Ovary (tissue), 9 donors: ENCODE measurements around the gene LIN7B. TPM values are rescaled to one million over a fixed set of nuclear protein-coding genes. Genes with fewer than 3 reads are reported as not detected.
A peak's percentile ranks its signal among the peaks of the same experiment; 100 is the strongest.

Source experiments
- DNase-seq, 5 donors: peaks; one replicate each; pipeline ENCODE4 v3.0.0-alpha.2; 2019 to 2020
- H3K27ac ChIP-seq, 2 donors: fragments of 200-600 bp; one replicate each; pipeline versions ENCODE4 v1.5.1 to v1.8.0; 2019 to 2022
- H3K27me3 ChIP-seq: fragments of 200-600 bp; one replicate; pipeline ENCODE4 v1.8.0; 2022
- H3K36me3 ChIP-seq: fragments of 200-600 bp; sonication (generic); one replicate; pipeline ENCODE4 v1.5.1; 2019
- H3K4me1 ChIP-seq: one replicate; pipeline ENCODE4 v1.8.1; 2013; ENCODE audit warnings: mild to moderate bottlenecking, moderate library complexity; ENCODE audit not compliant: insufficient read depth
- H3K4me3 ChIP-seq: fragments of 200-600 bp; sonication (generic); one replicate; pipeline ENCODE4 v1.5.1; 2017
- H3K9me3 ChIP-seq, 2 donors: fragments of 200-600 bp in 1 of 2; sonication (generic) in 1 of 2; one replicate each; pipeline versions ENCODE4 v1.5.1 to v1.8.1; 2013 to 2019; ENCODE audit warnings: mild to moderate bottlenecking in 1 of 2, moderate library complexity in 1 of 2
- EP300 ChIP-seq: sonication (generic); formaldehyde crosslinking; IDR thresholded peaks from one replicate; pipeline ENCODE4 v1.6.1; 2017; ENCODE audit warnings: antibody characterized with exemption
- POLR2A ChIP-seq: fragments of 450-650 bp; IDR thresholded peaks from one replicate; pipeline ENCODE4 v1.6.1; 2017; ENCODE audit warnings: antibody characterized with exemption, mild to moderate bottlenecking, moderate library complexity
- WGBS, 3 donors: extraction: QIAGEN DNeasy Blood & Tissue Kit in 1 of 3; methylation state at CpG; one replicate each; pipeline versions ENCODE4 v1.1.5 to v1.1.7; 2013 to 2017; 5-methylcytosine and 5-hydroxymethylcytosine counted together
- intact Hi-C, 4 donors: fragments of 100-400 bp; cut with DNase I; formaldehyde crosslinking; loops; one replicate each; pipeline versions ENCODE4 v1.11.0 to v1.15.1; 2022 to 2023
- polyA plus RNA-seq, 2 donors: library from polyadenylated mRNA; stranded (reverse); fragments of 200-250 nt in 1 of 2; fragments of 350-450 nt in 1 of 2; fragmentation: Illumina TruSeq in 1 of 2; extraction: RNeasy Lipid Tissue Mini Kit (QIAGEN cat#74804) in 1 of 2; gene quantifications; one replicate each; pipeline ENCODE4 v1.2.3, GENCODE V29; 2013 to 2014
- total RNA-seq, 7 donors: library from RNA; depleted of rRNA in 2 of 7; stranded (reverse); fragments of >200 nt in 2 of 7; fragmentation: NEBNext Ultra II Directional in 3 of 7; extraction: Animal tissue kit (Norgen Biotek cat#: 25700) in 3 of 7; gene quantifications; one replicate each; pipeline versions ENCODE4 v1.1.0 to v1.2.4, GENCODE V29; 2016 to 2023
- TF ChIP-seq, protein P1 (sequence below), 3 donors: fragments of 450-650 bp in 2 of 3; fragments of 200-600 bp in 1 of 3; IDR thresholded peaks; one replicate each; pipeline versions ENCODE4 v1.5.1 to v1.8.0; 2016 to 2022; ENCODE audit warnings: antibody characterized with exemption in 3 of 3, mild to moderate bottlenecking in 1 of 3
- donor health status: DM: no; HTN: no; CAD: no; lungs with moderate emphysema.
- donor health status: DM: no; HTN: no; CAD: no.
- donor health status: Bipolar disorder and iron deficiency.
- donor health status: DM: yes; HTN: yes; CAD: no.
- donor health status: DM: no; HTN: no; CAD: no.
- donor health status: DM: yes; HTN: yes; CAD: no.

Gene LIN7B
- total and polyA plus RNA-seq, 9 donors, result 0.82 to 9.8 (median 8.5) TPM

DNA sequence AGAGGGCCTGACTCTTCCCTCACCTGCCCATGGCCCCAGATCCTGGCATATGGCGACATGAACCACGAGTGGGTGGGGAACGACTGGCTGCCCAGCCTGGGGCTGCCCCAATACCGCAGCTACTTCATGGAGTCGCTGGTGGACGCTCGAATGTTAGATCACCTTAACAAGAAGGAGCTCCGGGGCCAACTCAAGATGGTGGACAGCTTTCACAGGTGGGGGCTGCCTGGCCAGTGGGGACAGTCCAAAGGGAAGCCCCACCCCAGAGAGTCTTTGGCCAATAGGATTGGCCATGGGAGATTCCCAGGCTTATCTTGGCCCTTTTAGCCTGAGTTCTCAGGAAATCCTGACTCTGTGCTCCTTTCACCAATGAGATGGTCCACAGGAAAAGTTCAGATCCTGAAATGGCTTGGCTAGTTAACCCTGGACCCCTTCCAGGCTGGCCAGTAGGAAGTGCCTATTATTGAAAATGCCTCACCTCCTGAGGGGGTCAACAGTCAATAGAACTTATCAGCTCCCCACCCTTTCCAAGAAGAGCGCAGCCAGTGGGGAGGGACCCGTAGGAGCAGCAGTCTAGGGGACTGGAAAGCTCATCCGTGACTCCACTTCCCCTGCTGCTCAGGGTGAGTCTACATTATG, 34.0 kb downstream of the LIN7B start:
- no peak for DNase-seq
- Histone ChIP-seq H3K27ac (no peak overlapping the region), H3K9me3 (no peaks in the 10 kb centered on the region), H3K36me3 (no peaks in the 10 kb centered on the region), H3K27me3 (no peaks in the 10 kb centered on the region), H3K4me1 (peaks cover 4% of the 10 kb centered on the region), H3K4me3 (no peak overlapping the region)
- 72 to 83% (median 76%) methylated on average over 11 of the region's 11 CpGs for WGBS, 3 donors
- TF ChIP-seq POLR2A (no peak), EP300 (no peak)
- TF ChIP-seq, protein P1, sequence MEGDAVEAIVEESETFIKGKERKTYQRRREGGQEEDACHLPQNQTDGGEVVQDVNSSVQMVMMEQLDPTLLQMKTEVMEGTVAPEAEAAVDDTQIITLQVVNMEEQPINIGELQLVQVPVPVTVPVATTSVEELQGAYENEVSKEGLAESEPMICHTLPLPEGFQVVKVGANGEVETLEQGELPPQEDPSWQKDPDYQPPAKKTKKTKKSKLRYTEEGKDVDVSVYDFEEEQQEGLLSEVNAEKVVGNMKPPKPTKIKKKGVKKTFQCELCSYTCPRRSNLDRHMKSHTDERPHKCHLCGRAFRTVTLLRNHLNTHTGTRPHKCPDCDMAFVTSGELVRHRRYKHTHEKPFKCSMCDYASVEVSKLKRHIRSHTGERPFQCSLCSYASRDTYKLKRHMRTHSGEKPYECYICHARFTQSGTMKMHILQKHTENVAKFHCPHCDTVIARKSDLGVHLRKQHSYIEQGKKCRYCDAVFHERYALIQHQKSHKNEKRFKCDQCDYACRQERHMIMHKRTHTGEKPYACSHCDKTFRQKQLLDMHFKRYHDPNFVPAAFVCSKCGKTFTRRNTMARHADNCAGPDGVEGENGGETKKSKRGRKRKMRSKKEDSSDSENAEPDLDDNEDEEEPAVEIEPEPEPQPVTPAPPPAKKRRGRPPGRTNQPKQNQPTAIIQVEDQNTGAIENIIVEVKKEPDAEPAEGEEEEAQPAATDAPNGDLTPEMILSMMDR (IDR thresholded peaks at IDR 0.05), result no peak
- intact Hi-C loops, result loop anchor here in 3 of 4 donors (5.0 to 10.0 kb wide), 2 partner anchors 46 to 53 kb away; no protein-coding TSS in a partner anchor

DNA sequence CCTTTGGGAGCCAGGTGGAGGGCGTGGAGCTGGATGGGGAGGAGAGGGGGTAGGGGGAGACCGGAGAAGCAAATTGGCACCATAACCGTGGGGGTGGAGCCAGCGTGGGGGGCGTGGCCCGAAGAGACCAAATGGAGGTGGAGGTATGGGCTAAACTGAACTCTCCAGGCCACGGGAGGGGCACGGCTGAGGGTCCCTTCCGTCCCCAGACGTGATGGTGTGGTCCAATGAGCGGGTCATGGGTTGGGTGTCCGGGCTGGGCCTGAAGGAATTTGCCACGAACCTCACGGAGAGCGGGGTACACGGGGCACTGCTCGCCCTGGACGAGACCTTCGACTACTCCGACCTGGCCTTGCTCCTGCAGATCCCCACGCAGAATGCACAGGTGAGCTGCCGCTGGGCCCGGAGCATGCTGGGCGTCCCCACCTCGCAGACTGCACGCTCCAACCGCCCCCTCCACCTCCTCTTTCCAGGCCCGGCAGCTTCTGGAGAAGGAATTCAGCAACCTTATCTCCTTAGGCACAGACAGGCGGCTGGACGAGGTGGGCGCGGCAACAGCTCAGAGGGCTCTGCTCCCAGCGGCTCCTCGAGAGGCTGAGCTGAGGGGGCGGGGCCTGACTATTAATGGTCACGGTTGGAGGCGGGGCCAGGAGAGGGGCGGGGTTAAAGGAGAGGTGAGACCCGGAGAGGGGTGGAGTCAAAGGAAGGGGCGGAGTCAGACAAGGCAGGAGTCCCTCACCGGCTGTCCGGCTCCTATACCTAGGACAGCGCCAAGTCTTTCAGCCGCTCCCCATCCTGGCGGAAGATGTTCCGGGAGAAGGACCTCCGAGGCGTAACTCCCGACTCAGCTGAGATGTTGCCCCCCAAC, 34.8 kb downstream of the LIN7B start:
- Histone ChIP-seq H3K36me3 (no peaks in the 10 kb centered on the region), H3K9me3 (no peaks in the 10 kb centered on the region), H3K27ac (peak overlapping the region in 1 of 2 donors; percentile 33), H3K4me1 (peaks cover 4% of the 10 kb centered on the region), H3K4me3 (peak overlapping the region; percentile 42), H3K27me3 (no peaks in the 10 kb centered on the region)
- WGBS, 3 donors, result 1 to 2% (median 1%) methylated on average over 48 to 49 of the region's 49 CpGs
- intact Hi-C loops, result loop anchor here in 3 of 4 donors (5.0 to 10.0 kb wide), 2 partner anchors 47 to 54 kb away; no protein-coding TSS in a partner anchor
- TF ChIP-seq EP300, result no peak
- no peak for TF ChIP-seq POLR2A
- TF ChIP-seq, protein P1 (IDR thresholded peaks at IDR 0.05), result no peak
- peak; percentile 97 to 99 (median 99) for DNase-seq

DNA sequence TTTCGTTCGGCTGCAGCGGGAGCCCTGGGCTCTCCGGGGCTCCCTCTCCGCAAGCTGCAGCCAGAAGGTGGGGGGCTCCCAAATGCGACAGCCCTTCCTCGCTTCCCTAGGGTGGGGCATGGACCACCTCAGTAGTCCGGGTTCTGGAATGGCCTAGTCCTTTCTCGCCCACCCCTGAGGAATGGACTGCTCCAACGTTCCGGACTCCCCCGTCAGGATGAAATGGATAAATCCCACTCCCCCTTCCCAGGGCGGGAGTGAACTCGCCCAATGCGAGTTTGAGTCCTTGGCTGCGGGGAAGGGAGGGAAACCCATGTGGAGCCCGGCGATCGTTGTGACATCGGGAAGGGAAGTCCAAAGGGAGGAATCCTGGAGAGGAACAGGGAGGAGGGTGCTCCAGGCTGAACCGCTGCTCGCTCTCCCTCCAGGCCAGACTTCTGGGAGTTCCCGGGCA, 35.5 kb downstream of the LIN7B start:
- TF ChIP-seq, protein P1 (IDR thresholded peaks at IDR 0.05), result peak in 1 of 3 donors; percentile 10
- no peak for TF ChIP-seq POLR2A
- Histone ChIP-seq H3K4me3 (peak overlapping the region; percentile 42), H3K27me3 (no peaks in the 10 kb centered on the region), H3K9me3 (no peaks in the 10 kb centered on the region), H3K36me3 (no peaks in the 10 kb centered on the region), H3K27ac (peak overlapping the region in 1 of 2 donors; percentile 33), H3K4me1 (peaks cover 4% of the 10 kb centered on the region)
- WGBS, 3 donors, result 0 to 1% (median 0%) methylated on average over 23 of the region's 23 CpGs
- DNase-seq, result peak; percentile 62 to 83 (median 77)
- intact Hi-C loops, result loop anchor here in 3 of 4 donors (5.0 to 10.0 kb wide), 2 partner anchors 47 to 55 kb away; no protein-coding TSS in a partner anchor

DNA sequence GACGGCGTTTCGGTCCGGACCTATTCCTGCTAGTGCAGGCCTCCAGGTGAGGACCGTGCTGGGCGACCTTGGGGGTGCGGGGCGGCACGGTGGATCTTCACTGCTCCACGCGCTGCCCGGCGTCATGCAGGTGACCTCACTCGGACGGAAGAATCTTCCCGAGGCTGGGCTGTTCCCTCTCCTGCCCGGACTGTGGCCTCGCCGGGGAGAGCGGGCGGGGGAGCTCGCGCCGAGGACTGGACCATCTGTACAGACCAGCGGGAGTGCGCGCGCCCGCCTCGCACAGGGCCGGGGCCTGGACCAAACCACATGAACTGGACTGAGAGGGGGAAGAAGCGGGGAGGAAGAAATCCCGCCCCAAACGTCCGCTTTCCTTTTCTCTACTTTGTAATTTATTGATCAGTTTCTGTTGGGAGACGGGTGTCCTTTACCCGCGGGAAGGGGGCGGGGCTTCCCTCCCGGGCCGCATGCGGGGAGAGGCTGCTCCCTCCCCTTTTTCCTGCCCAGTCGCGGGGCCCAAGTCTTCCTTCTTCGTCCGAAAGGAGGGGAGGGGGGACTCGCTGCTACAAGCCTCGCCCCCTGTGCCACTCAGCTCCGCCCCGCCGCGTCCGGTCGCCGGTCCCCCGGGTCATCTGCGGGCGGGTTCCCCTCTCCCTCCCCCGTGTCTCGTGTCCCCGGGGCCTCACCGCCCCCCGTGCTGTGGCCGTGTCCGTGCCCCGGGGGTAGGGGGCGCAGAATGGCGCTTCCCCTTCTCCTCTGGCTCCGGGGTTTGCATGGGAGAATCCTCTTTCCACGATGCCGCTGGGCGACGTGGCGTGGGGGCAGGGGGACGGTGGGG, 36.2 kb downstream of the LIN7B start:
- peak overlapping the region in 1 of 2 donors; percentile 33 for H3K27ac ChIP-seq
- intact Hi-C loops, result no loop called here
- H3K4me1 ChIP-seq, result peaks cover 4% of the 10 kb centered on the region
- H3K27me3 ChIP-seq, result no peaks in the 10 kb centered on the region
- DNase-seq, result peak; percentile 75 to 87 (median 80)
- no peaks in the 10 kb centered on the region for H3K9me3 ChIP-seq
- H3K36me3 ChIP-seq, result no peaks in the 10 kb centered on the region
- TF ChIP-seq, protein P1 (IDR thresholded peaks at IDR 0.05), result no peak
- TF ChIP-seq EP300 (no peak), POLR2A (no peak)
- WGBS, 3 donors, result 1% methylated on average over 57 to 75 of the region's 75 CpGs
- H3K4me3 ChIP-seq, result peak overlapping the region; percentile 42
